B cell (primary cell): ENCODE results near the gene ACOT6. TPM values are rescaled to one million over a fixed set of nuclear protein-coding genes. Genes with fewer than 3 reads are reported as not detected.

ENCODE experiments used
- ATAC-seq: fragments of 200-7000 bp; cut with Tn5 transposase; one replicate; pipeline ENCODE4 v1.10.0; 2021; ENCODE audit warnings: low read depth, mild to moderate bottlenecking, moderate number of reproducible peaks, moderate library complexity
- CTCF ChIA-PET: fragments of 350-600 bp; sonication (Branson Sonifier 250); formaldehyde crosslinking; loops from one replicate; lab custom pipeline; 2021; ENCODE audit warnings: antibody characterized with exemption, inconsistent platforms; lab: Charles Lee
- POLR2A ChIA-PET: fragments of 350-600 bp; sonication (Branson Sonifier 250); formaldehyde crosslinking; loops from one replicate; lab custom pipeline; 2021; ENCODE audit warnings: antibody characterized with exemption; lab: Charles Lee
- DNase-seq: peaks from one replicate; pipeline ENCODE4 v3.0.0; 2013
- H2AFZ ChIP-seq: 2 replicates; pipeline ENCODE4 v1.6.1; 2012; ENCODE audit warnings: mild to moderate bottlenecking, low read depth, low read length; ENCODE audit not compliant: insufficient read depth, poor library complexity, severe bottlenecking
- H3K27ac ChIP-seq, 2 donors: 1 replicate in 1 of 2; 2 replicates in 1 of 2; pipeline ENCODE4 v1.5.1; 2012 to 2013; ENCODE audit warnings: low read length in 2 of 2, mild to moderate bottlenecking in 2 of 2, moderate library complexity in 1 of 2
- H3K27me3 ChIP-seq, 4 experiments: fragments of 200-600 bp in 1 of 4; sonication (generic) in 1 of 4; replicated peaks in 1 of 4; 1 replicate in 2 of 4; 2 replicates in 2 of 4; pipeline versions ENCODE4 v1.6.1 to v1.7.0; 2013 to 2016; ENCODE audit warnings: low read length in 3 of 4, mild to moderate bottlenecking in 2 of 4, mixed read lengths in 1 of 4, moderate library complexity in 1 of 4; ENCODE audit not compliant: insufficient read depth in 4 of 4, control insufficient read depth in 3 of 4; ENCODE audit errors: control extremely low read depth in 1 of 4
- H3K36me3 ChIP-seq, 2 experiments: replicated peaks in 1 of 2; 1 replicate in 1 of 2; 2 replicates in 1 of 2; pipeline versions ENCODE4 v1.6.1 to v1.7.1; 2013; ENCODE audit warnings: low read length in 1 of 2; ENCODE audit not compliant: insufficient read depth in 2 of 2, control insufficient read depth in 1 of 2; ENCODE audit errors: control extremely low read depth in 1 of 2, extremely low read depth in 1 of 2
- H3K4me1 ChIP-seq, 2 donors: fragments of 200-600 bp in 1 of 2; sonication (generic) in 1 of 2; 1 replicate in 1 of 2; 2 replicates in 1 of 2; pipeline versions ENCODE4 v1.5.1 to v1.6.1; 2013 to 2017; ENCODE audit warnings: low read length in 2 of 2; ENCODE audit not compliant: control insufficient read depth in 2 of 2, insufficient read depth in 2 of 2
- H3K4me2 ChIP-seq: replicated peaks from 2 replicates; pipeline ENCODE3; 2012; ENCODE audit warnings: mild to moderate bottlenecking, low read depth, low read length; ENCODE audit not compliant: poor library complexity, severe bottlenecking
- H3K4me3 ChIP-seq, 5 experiments: fragments of 200-600 bp in 1 of 5; sonication (generic) in 1 of 5; 1 replicate in 3 of 5; 2 replicates in 2 of 5; pipeline versions ENCODE4 v1.5.1 to v1.7.0; 2011 to 2016; ENCODE audit warnings: low read length in 4 of 5, mild to moderate bottlenecking in 4 of 5, low read depth in 2 of 5, control low read depth in 1 of 5, moderate library complexity in 1 of 5; ENCODE audit not compliant: insufficient read depth in 1 of 5; ENCODE audit errors: control extremely low read depth in 1 of 5, extremely low read depth in 1 of 5
- H3K79me2 ChIP-seq: fragments of 200-600 bp; sonication (generic); one replicate; pipeline ENCODE4 v1.6.0; 2016; ENCODE audit warnings: low read length; ENCODE audit not compliant: control insufficient read depth, insufficient read depth
- H3K9ac ChIP-seq: fragments of 200-600 bp; sonication (generic); 2 replicates; pipeline ENCODE4 v1.6.1; 2017; ENCODE audit warnings: mild to moderate bottlenecking, low read length, moderate library complexity
- H3K9me3 ChIP-seq, 3 donors: one replicate each; pipeline versions ENCODE4 v1.6.1 to v1.7.1; 2013; ENCODE audit warnings: low read length in 2 of 3; ENCODE audit not compliant: control insufficient read depth in 2 of 3, insufficient read depth in 1 of 3; ENCODE audit errors: control extremely low read depth in 1 of 3
- H4K20me1 ChIP-seq: 2 replicates; pipeline ENCODE4 v1.6.0; 2012; ENCODE audit warnings: mild to moderate bottlenecking, low read length; ENCODE audit not compliant: insufficient read depth, control insufficient read depth, poor library complexity, severe bottlenecking
- H3K27ac Mint-ChIP-seq: one replicate; pipeline ENCODE4 v1.8.0; 2021; ENCODE audit warnings: mixed read lengths
- H3K27me3 Mint-ChIP-seq: one replicate; pipeline ENCODE4 v1.8.0; 2021; ENCODE audit warnings: mixed read lengths
- H3K4me1 Mint-ChIP-seq: one replicate; pipeline ENCODE4 v1.8.0; 2021; ENCODE audit warnings: mixed read lengths
- H3K4me3 Mint-ChIP-seq: one replicate; pipeline ENCODE4 v1.8.0; 2021; ENCODE audit warnings: mixed read lengths
- H3K9me3 Mint-ChIP-seq: one replicate; pipeline ENCODE4 v1.8.0; 2022; ENCODE audit warnings: mixed read lengths; ENCODE audit not compliant: insufficient read depth
- EZH2 ChIP-seq: IDR thresholded peaks from 2 replicates; pipeline ENCODE4 v1.6.1; 2012; ENCODE audit warnings: borderline replicate concordance, low read depth, mild to moderate bottlenecking, moderate library complexity, low read length; ENCODE audit not compliant: insufficient read depth, poor library complexity, severe bottlenecking
- WGBS: methylation state at CpG from one replicate; pipeline ENCODE4 v1.1.5; 2013; ENCODE audit warnings: missing lambda C conversion rate; ENCODE audit not compliant: insufficient coverage; 5-methylcytosine and 5-hydroxymethylcytosine counted together
- intact Hi-C: fragments of 100-400 bp; cut with micrococcal nuclease; formaldehyde crosslinking; loops from one replicate; pipeline ENCODE4 v1.10.0; 2022
- polyA plus RNA-seq: library from polyadenylated mRNA; depleted of rRNA; stranded (reverse); fragments of >200 nt; gene quantifications from 2 replicates; pipeline ENCODE4 v1.2.3, GENCODE V29; 2012
- total RNA-seq, 2 donors: library from RNA; stranded (reverse); fragments of 120-200 nt in 1 of 2; gene quantifications; 1 replicate in 1 of 2; 2 replicates in 1 of 2; pipeline versions ENCODE4 v1.2.3 to v1.2.4, GENCODE V29; 2013 to 2022
- TF ChIP-seq, protein P1 (sequence below): fragments of 200-600 bp; IDR thresholded peaks from one replicate; pipeline ENCODE4 v1.8.0; 2022; ENCODE audit warnings: antibody characterized with exemption, mild to moderate bottlenecking

ACOT6 gene
- total and polyA plus RNA-seq, 2 donors (not counting 1 experiment from before 2014, with no cell fraction given): not detected

DNA sequence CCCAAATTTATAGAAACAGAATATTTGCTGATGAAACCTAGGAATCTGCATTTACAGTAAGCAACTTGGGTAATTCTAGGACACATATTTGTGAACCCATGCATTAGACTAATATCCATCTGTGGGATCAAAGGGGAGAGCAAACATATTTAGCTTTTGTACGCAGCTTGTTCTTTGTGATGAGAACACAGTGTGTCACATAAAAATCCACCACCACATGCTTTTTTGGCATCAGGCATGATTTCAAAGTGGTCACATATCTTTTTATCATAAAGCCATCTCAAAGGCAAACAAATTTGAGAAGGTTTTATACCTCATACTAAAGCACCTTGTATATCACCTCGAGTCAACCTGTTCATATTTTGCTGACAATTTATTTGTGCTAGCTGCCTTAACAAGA is 48.2 kb downstream of the ACOT6 start:
- Histone ChIP-seq H3K79me2 (no peaks in the 10 kb centered on the region), H3K9ac (no peak overlapping the region), H3K27ac (no peak overlapping the region), H3K27me3 (no peaks in the 10 kb centered on the region), H4K20me1 (no peaks in the 10 kb centered on the region), H3K36me3 (no peaks in the 10 kb centered on the region), H3K4me2 (no peak overlapping the region), H3K4me3 (no peak overlapping the region), H2AFZ (no peak overlapping the region), H3K9me3 (no peaks in the 10 kb centered on the region), H3K4me1 (no peaks in the 10 kb centered on the region)
- Mint-ChIP-seq H3K27me3 (no peaks in the 10 kb centered on the region), H3K9me3 (no peaks in the 10 kb centered on the region), H3K4me3 (no peak overlapping the region), H3K27ac (no peak overlapping the region), H3K4me1 (no peaks in the 10 kb centered on the region)
- ChIA-PET CTCF (no interaction called here), POLR2A (no interaction called here)
- 100% methylated on average over 1 of the region's 2 CpGs for WGBS
- no peak for TF ChIP-seq EZH2
- TF ChIP-seq, protein P1, sequence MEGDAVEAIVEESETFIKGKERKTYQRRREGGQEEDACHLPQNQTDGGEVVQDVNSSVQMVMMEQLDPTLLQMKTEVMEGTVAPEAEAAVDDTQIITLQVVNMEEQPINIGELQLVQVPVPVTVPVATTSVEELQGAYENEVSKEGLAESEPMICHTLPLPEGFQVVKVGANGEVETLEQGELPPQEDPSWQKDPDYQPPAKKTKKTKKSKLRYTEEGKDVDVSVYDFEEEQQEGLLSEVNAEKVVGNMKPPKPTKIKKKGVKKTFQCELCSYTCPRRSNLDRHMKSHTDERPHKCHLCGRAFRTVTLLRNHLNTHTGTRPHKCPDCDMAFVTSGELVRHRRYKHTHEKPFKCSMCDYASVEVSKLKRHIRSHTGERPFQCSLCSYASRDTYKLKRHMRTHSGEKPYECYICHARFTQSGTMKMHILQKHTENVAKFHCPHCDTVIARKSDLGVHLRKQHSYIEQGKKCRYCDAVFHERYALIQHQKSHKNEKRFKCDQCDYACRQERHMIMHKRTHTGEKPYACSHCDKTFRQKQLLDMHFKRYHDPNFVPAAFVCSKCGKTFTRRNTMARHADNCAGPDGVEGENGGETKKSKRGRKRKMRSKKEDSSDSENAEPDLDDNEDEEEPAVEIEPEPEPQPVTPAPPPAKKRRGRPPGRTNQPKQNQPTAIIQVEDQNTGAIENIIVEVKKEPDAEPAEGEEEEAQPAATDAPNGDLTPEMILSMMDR: no peak
- ATAC-seq (no peak), DNase-seq (no peak)
- intact Hi-C loops: no loop called here

DNA sequence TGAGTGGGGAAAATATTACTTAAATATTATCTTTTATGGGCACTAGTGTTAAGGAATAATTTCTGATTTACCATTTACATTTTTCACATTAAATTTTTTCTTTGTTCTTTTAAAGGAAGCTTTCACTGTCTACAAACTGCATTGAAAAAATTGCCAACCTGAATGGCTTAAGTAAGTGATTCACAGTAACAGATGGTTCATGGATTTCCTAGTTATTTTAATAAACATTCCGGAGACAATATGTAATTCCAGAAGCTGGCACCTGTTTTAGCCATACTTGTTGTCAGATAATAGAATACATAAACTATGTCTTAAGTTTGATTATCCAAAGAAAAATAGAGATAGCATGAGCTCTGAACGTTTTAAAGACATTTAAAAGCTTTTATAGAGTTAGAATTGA is 49.6 kb downstream of the ACOT6 start:
- H3K36me3 ChIP-seq: no peaks in the 10 kb centered on the region
- WGBS: no CpG with 5 or more reads among the region's 2 CpGs
- ATAC-seq: no peak
- no peak overlapping the region for H3K4me2 ChIP-seq
- no peaks in the 10 kb centered on the region for H3K9me3 ChIP-seq
- H3K27ac ChIP-seq: no peak overlapping the region
- Mint-ChIP-seq H3K4me1 (no peaks in the 10 kb centered on the region), H3K27me3 (no peaks in the 10 kb centered on the region), H3K9me3 (no peaks in the 10 kb centered on the region), H3K4me3 (no peak overlapping the region), H3K27ac (no peak overlapping the region)
- no peak overlapping the region for H3K9ac ChIP-seq
- no peaks in the 10 kb centered on the region for H3K79me2 ChIP-seq
- no peak for TF ChIP-seq EZH2
- TF ChIP-seq, protein P1: no peak
- CTCF ChIA-PET: no interaction called here
- no peak for DNase-seq
- no peak overlapping the region for H2AFZ ChIP-seq
- intact Hi-C loops: no loop called here
- POLR2A ChIA-PET: no interaction called here
- no peak overlapping the region for H3K4me3 ChIP-seq
- no peaks in the 10 kb centered on the region for H3K4me1 ChIP-seq
- H4K20me1 ChIP-seq: no peaks in the 10 kb centered on the region
- H3K27me3 ChIP-seq: no peaks in the 10 kb centered on the region
